SHP77 treated with DMSO at 0.1 percent for 48 hours (cell line): Measurements from ENCODE around the gene LILRA6.
"Not testable (repeated sequence)": the region's sequence is repeated elsewhere in the genome, so short reads cannot be mapped to it uniquely, and the experiment has no call there.

Source experiments
- DNase-seq: peaks from one replicate; lab custom pipeline; 2025; lab: John Stamatoyannopoulos, UW

Gene LILRA6

GRCh38 chr19:54242646-54243045 is at the start of gene LILRA6:
Gene LILRA6, minus strand, starts transcription at chr19:54242790.
- not testable (repeated sequence) for DNase-seq

- DNase-seq = not testable (repeated sequence)
Measured at GRCh38 chr19:54289160-54289559, 46.6 kb upstream of the LILRA6 start.

- no peak for DNase-seq
Measured at GRCh38 chr19:54287456-54287855, 44.9 kb upstream of the LILRA6 start.

GRCh38 chr19:54286283-54286682 is 43.7 kb upstream of the LILRA6 start:
- not testable (repeated sequence) for DNase-seq

GRCh38 chr19:54285427-54286056 is 43.0 kb upstream of the LILRA6 start:
- DNase-seq = not testable (repeated sequence)

- no peak for DNase-seq
Measured at GRCh38 chr19:54282686-54283470, 40.3 kb upstream of the LILRA6 start.

- DNase-seq = not testable (repeated sequence)
Measured at GRCh38 chr19:54281729-54282075, 39.1 kb upstream of the LILRA6 start.

- no peak for DNase-seq
Measured at GRCh38 chr19:54281007-54281728, 38.6 kb upstream of the LILRA6 start, which contains the start of gene LILRB2. Gene LILRB2, minus strand, starts transcription at chr19:54281110. Its CDS starts 614 bp downstream, at chr19:54280496.

- DNase-seq = not testable (repeated sequence)
Measured at GRCh38 chr19:54280441-54280840, 37.9 kb upstream of the LILRA6 start.

- DNase-seq = not testable (repeated sequence)
Measured at GRCh38 chr19:54280025-54280424, 37.4 kb upstream of the LILRA6 start.

- DNase-seq = no peak
Measured at GRCh38 chr19:54279406-54279962, 36.9 kb upstream of the LILRA6 start.

- not testable (repeated sequence) for DNase-seq
Measured at GRCh38 chr19:54278571-54279195, 36.1 kb upstream of the LILRA6 start.

- DNase-seq = not testable (repeated sequence)
Measured at GRCh38 chr19:54278056-54278455, 35.5 kb upstream of the LILRA6 start.

GRCh38 chr19:54277111-54277615 is 34.6 kb upstream of the LILRA6 start:
- not testable (repeated sequence) for DNase-seq

- no peak for DNase-seq
Measured at GRCh38 chr19:54275951-54276350, 33.4 kb upstream of the LILRA6 start.

- DNase-seq = not testable (repeated sequence)
Measured at GRCh38 chr19:54274516-54274915, 31.9 kb upstream of the LILRA6 start.

GRCh38 chr19:54273821-54274220 is 31.2 kb upstream of the LILRA6 start:
- no peak for DNase-seq

GRCh38 chr19:54272181-54272580 is 29.6 kb upstream of the LILRA6 start:
- not testable (repeated sequence) for DNase-seq

GRCh38 chr19:54271587-54271986 is 29.0 kb upstream of the LILRA6 start:
- not testable (repeated sequence) for DNase-seq

GRCh38 chr19:54271106-54271505 is 28.5 kb upstream of the LILRA6 start:
- DNase-seq = no peak

- DNase-seq = no peak
Measured at GRCh38 chr19:54268936-54269335, 26.3 kb upstream of the LILRA6 start.

- no peak for DNase-seq
Measured at GRCh38 chr19:54266133-54266532, 23.5 kb upstream of the LILRA6 start.
